SK-MEL-5 (cell line): Measurements from ENCODE around the gene ELK1. TPM values are rescaled to one million over a fixed set of nuclear protein-coding genes. Genes with fewer than 3 reads are reported as not detected.
A peak's percentile ranks its signal among the peaks of the same experiment; 100 is the strongest.

ENCODE experiments used
- DNase-seq: peaks from one replicate; pipeline ENCODE4 v3.0.0-alpha.2; 2016; ENCODE audit warnings: low read depth, low spot score
- in situ Hi-C: cut with HindIII; loops from 2 replicates; pipeline ENCODE4 v1.10.0; 2016; ENCODE audit warnings: low sequenced_read_pairs, high pct_unique_total_duplicates, low pct_unique_long_range_greater_than_20kb
- total RNA-seq: library from RNA; depleted of rRNA; stranded (reverse); fragments of >200 nt; shearing (Covaris generic); gene quantifications from 2 replicates; pipeline ENCODE4 v1.2.3, GENCODE V29; 2014

Gene ELK1
- total RNA-seq, 1 experiment from 2014 or later = 39.9 TPM

DNA sequence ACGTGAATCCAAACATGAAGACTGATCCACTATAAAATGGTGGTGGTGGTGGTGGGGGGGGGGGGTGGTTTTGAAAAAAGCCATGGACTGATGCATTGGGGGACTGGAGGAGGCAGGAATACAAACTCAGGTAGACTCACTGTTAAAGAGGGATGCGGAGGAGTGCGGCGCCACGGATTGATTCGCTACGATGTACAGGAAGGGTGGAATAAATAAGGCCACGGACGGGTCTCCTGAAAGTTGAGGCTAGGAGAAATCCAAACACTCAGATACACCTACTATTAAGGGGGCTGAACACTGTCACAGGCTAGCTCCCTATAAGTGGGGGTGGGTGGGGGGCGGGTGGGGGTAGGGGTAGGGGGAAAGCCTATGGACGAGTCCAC, 591 bp downstream of the ELK1 start:
- no peak for DNase-seq
- in situ Hi-C loops = no loop called here

DNA sequence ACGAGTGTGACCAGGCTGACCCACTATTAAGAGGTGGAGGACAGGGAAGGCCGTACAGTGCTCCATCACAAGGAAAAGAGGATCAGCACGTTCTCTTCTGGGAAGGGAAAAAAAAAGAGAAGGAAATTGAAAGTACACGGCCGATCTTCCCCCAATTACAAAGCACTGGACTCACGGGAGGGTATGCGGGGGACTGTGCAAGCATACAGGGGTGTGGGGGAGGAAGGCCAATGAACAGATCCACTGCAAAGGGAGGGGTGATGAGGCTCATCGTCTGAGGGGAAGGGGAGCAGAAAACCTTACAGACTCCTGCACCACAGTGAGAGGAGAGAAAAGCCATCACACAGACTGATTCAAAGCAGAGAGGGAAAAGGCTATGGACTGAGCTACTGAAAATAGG, 1.1 kb downstream of the ELK1 start:
- in situ Hi-C loops = no loop called here
- no peak for DNase-seq

DNA sequence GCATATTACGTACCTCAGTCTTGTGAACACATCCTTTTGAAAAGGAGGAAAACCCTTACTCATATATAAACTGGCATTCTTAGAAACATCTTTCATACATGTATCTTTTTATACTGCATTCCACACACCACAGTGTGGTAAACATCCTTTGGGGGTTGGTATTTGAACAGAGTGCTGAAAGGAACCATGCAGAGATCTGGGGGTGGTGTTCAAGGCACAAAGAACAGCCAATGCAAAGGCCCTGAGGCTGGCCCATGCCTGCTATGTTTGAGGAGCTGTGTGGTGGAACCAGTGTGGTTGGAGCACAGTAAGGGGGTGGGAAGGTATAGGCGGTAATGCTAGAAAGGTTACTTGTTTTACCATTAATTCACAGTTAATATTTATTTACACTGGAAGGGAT, 2.0 kb downstream of the ELK1 start:
- no peak for DNase-seq
- in situ Hi-C loops = no loop called here

DNA sequence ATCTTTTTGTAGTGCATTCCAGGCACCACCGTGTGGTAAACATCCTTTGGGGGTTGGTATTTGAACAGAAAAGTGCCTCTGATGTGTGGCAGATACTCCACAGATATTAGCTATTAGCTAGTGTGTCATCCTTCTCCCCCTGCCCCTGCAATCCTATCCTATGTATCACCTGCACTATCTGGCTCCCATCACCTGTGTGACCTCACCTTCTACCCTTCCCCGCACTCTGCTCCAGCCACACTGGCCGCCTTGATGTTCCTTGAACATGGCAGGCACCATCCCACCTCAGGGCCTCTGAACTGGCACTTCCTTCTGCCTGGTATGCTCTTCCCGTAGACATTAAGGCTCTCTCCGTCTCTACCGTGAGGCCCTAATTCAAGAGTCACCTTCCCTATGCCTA, 3.7 kb downstream of the ELK1 start:
- in situ Hi-C loops = no loop called here
- DNase-seq = no peak

DNA sequence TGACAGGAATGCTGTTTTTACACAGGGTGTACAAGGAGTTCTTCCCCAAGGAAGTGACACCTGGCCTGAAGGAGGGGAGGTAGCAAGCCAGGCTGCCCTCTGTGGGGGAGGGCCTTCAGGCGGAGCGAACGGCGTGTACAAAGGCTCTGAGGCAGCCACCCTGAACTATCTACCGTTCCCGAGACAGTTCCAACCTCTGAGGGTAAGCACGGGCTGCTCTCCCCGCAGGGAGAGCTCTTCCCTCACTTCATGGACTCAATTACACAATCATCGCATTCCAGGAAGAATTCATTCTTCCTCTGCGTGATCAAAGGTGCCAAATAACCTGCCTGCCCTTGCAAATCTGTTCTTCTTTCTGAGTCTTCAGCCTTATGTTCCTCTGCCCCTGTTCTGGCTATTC, 4.8 kb downstream of the ELK1 start:
- in situ Hi-C loops = no loop called here
- DNase-seq = no peak

DNA sequence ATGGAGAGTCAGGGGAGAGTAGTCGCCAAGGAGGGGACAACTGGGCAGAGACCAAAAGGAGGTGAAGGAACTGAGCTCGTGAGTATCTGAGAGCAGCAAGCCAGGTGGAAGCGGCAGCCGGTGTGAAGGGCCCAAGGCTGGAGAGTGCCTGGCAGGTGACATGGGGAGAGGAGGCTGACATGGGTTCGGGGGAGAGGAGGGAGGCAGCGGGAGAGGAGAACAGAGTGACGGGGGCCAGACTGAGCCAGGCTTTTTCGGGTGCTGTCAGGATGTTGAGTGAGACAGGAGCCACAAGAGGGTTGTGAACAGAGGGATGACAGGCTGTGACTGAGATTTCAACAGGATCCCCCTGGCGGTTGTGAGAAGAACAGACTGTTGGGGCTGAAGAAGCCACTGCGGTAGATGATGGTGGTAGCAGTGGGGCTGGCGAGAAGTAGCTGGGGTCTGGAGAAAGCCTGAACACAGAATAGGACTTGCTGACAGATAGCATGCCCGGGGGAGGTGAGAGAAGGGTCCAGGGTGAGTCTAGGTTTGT, 5.7 kb downstream of the ELK1 start:
- peak; percentile 57 for DNase-seq
- in situ Hi-C loops = no loop called here

DNA sequence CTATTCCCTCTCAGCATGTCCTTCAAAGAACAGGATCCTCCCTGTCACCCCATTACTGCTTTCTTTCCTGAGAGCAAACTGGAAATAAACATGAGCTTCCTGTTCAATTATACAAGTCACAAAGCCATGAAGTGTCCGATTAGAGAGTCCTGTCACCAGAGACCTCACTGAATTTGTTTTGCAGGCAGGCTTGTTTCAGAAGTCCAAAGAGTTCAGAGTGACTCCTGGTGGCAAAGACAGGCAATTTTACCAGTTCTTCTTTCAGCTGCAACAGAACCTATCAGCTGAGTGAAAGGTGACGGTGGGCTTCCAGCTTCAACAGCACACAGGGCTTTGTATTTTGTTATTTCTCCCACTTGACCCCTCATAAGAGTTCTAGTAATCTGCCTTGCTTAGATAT, 6.4 kb downstream of the ELK1 start:
- in situ Hi-C loops = no loop called here
- DNase-seq = peak; percentile 38

DNA sequence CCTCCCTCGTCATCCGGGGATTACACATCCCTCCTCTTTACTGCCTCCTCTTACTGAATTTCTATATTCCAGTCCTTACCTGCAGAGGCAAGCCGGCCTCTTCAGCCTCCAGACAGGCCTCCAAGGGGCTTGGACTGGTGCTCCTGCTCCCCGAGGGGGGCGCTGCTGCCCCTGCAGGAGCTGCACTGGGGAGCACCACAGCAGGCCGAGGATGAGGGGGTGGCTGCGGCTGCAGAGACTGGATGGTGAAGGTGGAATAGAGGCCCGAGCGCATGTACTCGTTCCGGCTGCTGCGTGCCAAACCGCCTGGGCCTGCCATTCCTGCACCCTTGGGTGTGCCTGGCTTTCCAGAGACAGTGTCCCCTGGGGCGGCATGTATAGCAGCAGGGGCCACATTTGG, 11.5 kb downstream of the ELK1 start:
- in situ Hi-C loops = no loop called here
- no peak for DNase-seq

DNA sequence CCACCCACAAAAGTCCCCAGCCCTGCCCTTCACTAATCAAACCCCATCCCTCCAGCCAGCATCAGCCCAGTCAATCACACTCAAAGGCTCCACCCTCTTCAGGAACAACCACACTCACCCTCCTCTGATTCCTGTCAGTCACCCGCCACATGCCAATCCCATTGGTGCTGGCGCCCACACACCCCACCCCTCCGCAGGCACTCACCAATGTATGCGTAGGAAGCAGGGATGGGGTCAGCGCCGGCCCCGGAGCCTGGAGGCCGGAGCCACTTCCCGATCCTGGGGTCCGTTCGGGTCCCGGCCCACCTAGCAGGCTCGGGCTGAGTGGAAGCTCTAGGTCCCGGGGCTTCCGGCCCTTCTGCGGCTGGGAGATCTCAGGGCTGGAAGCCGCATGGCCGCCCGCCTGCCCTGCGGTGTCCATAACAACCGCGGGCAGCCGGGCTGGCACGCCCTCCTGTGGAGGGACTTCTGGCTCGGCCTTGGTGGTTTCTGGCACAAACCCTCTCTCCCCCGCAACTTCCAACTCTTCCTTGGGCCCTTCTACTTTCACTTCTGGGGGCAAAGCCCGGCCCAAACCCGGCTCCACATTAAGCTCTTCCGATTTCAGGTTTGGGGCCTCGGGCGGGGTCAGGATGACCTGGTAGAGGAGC, 12.7 kb downstream of the ELK1 start:
- in situ Hi-C loops = no loop called here
- DNase-seq = peak; percentile 84

DNA sequence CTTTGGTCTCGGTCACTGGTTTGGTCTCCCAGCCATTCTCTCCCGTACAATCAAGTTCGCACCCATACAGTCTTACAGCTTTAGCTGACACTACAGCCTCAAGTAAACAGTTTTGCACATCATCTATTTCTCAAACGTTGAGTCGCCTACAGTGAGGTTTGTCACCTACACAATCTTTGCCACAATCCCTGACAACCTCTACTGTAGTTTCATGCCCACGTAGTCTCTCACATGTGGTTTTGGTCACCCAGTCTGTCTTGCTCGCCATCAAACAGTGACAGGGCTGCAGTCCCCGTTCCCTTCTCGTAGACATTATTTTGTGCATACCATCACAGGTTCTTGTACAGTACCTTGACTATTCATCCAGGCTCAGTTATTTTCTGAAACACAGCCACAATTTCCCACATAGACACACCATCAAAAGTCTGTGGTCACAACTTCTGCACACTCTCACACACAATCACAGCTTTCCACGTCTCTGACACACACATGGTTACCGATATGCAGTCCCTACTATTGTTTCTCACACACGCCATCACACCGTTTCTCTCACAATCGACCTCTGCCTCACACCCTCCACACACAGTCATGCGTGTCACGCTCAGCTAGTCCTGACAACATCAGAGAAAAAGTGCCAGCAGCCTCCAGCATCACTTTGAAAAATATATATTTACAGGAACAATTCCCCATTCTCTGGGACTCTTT, 15.3 kb downstream of the ELK1 start:
- DNase-seq = no peak
- in situ Hi-C loops = no loop called here

DNA sequence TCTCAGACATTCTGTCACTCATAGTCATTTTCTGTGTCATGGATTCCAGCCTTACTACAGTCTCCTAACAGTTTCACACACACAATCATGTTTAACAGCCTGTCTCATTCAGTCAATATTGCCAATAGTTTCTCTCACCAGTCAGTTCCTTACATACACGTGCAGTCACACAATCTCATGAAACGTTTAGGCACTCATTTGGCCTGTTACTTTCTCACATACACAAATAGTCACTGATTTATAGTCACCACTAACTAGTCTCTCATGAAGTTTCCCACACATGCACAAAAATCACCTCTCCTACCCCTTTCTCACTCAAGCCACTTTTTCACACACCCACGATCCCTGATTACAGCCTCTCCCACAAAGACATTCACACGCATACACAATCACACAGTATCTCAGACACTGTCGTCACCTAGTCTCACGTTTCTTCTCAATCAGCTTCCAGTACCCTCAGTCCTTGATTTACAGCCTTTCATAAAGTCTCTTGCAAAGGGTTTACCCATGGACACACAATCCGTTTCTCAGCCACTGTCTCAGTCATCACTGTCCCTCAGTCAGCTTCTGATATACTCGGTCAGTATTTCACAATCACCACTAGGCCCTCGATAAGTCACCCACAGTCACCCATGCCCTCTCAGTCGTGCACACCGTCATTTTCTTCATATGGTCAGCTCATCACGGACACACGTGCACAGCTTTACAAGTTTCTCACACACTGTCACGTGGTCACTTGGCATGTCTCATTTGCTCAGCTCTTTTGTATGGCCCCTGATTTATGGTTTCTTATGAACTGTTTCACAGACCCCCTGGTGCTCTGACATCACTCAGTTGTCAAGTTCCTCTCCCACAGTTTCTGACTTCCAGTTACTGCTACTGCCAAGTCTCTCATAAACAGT, 16.4 kb downstream of the ELK1 start:
- in situ Hi-C loops = no loop called here
- no peak for DNase-seq

DNA sequence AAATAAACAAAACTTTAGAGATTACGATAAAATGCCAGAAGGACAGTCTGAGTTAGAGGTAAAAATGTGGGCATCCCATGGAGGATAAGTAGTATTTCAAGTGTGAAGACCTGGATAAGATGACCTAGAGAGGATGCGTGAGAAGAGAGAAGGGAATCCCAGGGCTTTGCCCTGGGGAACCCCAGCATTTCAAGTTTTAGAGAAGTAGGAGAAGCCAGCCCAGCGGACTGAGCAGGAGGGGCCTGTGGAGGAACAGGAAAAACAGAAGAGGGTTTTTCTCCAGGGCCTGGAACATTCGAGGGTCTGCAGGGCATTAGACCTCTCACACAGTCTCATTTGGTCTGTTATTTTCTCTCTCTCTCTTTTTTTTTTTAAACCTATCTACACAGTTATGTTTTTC, 17.7 kb downstream of the ELK1 start:
- DNase-seq = no peak
- in situ Hi-C loops = no loop called here

DNA sequence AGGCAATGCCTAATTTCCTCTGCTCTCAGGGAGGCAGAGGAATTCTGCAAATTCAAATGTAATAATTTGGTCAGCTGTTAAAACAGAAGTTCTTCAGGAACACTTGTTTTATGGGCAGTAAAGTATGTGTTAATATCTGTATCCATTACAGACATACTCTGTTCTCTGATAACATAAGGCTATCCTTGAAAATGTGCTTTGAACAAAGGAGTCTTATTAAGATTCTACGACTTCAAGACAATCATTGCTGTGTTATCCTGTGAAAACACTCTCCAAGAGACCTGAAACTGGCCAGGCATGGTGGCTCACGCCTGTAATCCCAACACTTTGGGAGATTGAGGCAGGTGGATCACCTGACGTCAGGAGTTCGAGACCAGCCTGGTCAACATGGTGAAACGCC, 18.7 kb downstream of the ELK1 start:
- in situ Hi-C loops = no loop called here
- peak; percentile 85 for DNase-seq

DNA sequence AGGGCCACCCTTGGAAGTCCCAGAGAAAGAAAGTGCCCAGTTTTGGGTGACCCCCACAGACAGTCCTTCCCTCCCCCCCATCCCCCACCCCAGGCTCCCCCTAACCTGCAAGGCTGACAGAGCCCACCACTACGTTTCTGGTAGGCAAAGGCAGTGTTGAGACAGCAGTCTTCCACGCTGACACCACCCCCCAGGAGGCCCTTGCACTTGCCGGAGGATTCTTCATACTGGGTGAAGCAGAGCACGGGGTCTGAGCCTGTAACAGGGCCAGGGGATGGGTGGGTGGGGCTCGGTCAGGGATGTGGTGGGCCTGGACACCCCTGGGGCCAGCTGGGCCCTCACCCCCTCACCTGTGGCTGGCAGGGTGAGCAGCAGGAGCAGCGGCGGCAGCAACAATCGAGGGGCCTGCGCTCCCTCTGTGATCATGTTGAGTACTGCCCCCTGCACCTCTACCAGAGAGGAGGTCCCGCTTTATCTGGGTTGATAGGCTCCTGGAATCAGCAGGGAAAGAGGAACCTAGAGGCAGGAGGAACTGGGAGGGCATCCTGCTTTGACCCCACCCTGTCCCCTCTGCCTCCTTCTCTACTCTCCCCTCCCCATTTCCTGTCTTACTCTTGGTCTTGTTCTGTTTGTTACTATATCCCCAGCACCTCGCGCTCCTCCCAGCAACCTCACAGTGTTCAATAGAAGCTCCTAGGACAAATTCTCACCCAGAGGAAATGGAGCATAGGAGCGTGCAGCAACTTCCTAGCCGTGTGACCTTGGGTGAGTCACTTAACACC, 20.8 kb downstream of the ELK1 start, which contains the start of gene CFP:
CFP (minus strand) TSS at position 512 of the 782 bp plus-strand sequence; CDS start at position 426, 86 bp downstream.
- DNase-seq = no peak

DNA sequence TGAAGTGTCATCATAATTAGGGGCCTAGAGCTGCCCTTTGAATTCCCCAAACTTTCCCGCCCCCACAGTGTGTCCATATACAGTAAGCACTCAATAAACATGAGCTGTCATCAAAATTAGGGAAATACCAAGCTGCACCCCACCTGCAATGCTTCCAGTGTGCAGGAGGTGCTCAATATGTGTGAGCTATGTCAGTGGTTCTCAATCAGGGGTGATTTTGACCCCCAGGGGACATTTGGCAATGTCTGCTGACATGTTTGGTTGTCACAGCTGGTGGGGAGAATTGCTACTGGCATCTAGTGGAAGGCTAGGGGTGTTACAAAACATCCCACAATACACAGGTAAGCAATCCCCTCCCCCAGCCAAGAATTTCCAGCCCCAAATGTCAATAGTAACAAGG, 21.4 kb downstream of the ELK1 start:
- no peak for DNase-seq
- in situ Hi-C loops = no loop called here

More for the DNA sequence above, 20.8 kb downstream of the ELK1 start, which contains the start of gene CFP:
- in situ Hi-C loops = no loop called here

DNA sequence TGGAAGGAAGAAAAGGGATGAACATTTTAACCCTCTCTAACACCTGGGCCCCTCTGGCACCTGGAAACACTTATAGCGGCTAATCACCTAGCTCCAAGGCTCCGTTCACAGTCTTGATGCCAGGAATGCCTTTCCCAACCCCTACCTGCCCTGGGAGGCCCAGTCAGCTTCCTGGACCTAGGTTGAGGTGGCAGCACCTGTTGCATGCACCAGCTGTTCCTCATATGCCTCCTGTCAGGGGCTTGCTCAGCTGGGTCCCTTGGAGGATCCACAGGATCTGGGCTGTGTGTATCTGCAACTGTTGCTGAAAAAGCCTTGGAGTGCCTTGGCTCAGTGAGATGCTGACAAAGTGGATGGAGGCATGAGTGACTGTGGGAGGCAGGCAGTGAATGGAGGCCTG, 25.0 kb downstream of the ELK1 start:
- DNase-seq = no peak
- in situ Hi-C loops = no loop called here

DNA sequence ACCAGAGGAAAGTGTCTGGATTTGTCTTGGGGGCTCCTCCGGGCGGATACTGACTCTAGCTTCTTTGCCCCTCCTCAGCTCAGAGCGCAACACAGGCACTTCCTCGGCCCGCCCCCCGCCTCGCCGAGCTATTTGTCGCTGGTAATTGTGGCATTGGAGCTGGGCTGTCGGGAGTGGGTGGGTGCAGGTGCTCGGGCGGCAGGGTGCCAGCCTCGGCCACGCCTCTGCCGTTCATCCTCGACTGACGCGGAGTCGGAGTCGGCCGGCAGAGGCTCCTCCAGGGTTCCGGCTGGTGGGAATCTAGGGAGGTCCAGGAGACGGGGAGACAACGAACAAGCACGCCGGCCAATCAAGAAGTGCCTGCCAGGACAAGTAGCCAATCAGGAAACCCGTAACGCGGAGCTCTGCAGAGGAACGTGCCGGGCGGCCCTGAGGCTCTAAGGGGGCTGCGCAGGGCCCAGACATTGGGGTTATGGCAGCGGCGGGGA, 26.8 kb downstream of the ELK1 start:
- in situ Hi-C loops = no loop called here
- DNase-seq = peak; percentile 62
